Nephron (organoid): ENCODE measurements around the gene ABHD15.

Experiments used
- H3K27ac Mint-ChIP-seq, 3 experiments: 2 replicates each; pipeline ENCODE4 v1.8.0; 2020; ENCODE audit warnings: mixed read lengths in 3 of 3, mild to moderate bottlenecking in 2 of 3, moderate library complexity in 1 of 3
- H3K27me3 Mint-ChIP-seq: 2 replicates; pipeline ENCODE4 v1.8.0; 2021; ENCODE audit warnings: low read depth, mild to moderate bottlenecking, moderate library complexity, mixed read lengths
- H3K36me3 Mint-ChIP-seq: 2 replicates; pipeline ENCODE4 v1.8.0; 2020; ENCODE audit warnings: low read depth, mixed read lengths
- H3K4me1 Mint-ChIP-seq: 2 replicates; pipeline ENCODE4 v1.8.0; 2020; ENCODE audit warnings: mixed read lengths
- H3K4me3 Mint-ChIP-seq, 3 experiments: 2 replicates each; pipeline ENCODE4 v1.8.0; 2020; ENCODE audit warnings: mild to moderate bottlenecking in 3 of 3, mixed read lengths in 3 of 3, moderate library complexity in 2 of 3
- H3K9me3 Mint-ChIP-seq: 2 replicates; pipeline ENCODE4 v1.8.0; 2020; ENCODE audit warnings: mixed read lengths
- CTCF ChIP-seq, 3 experiments: fragments of 200-600 bp; sonication (generic); IDR thresholded peaks; one replicate each; pipeline ENCODE4 v1.5.0; 2021; ENCODE audit warnings: antibody characterized with exemption in 3 of 3; ENCODE audit not compliant: unreplicated experiment in 3 of 3

Gene ABHD15

GRCh38 chr17:29557085-29557738, 9.6 kb downstream of the ABHD15 start:
- peaks cover 23% of the 10 kb centered on the region for H3K27me3 Mint-ChIP-seq
- no peaks in the 10 kb centered on the region for H3K9me3 Mint-ChIP-seq
- no peak for TF ChIP-seq CTCF (IDR thresholded peaks at IDR 0.05; ENCODE audit: unreplicated experiment in 3 of 3)
- peaks cover 12% of the 10 kb centered on the region for H3K4me1 Mint-ChIP-seq
- H3K4me3 Mint-ChIP-seq, result no peak overlapping the region
- no peaks in the 10 kb centered on the region for H3K36me3 Mint-ChIP-seq
- H3K27ac Mint-ChIP-seq, result no peak overlapping the region

GRCh38 chr17:29555840-29556239, 11.0 kb downstream of the ABHD15 start:
- Mint-ChIP-seq H3K9me3 (no peaks in the 10 kb centered on the region), H3K27ac (peak overlapping the region in 2 of 3 experiments; percentile 26 to 78), H3K36me3 (no peaks in the 10 kb centered on the region), H3K4me1 (peaks cover 6% of the 10 kb centered on the region), H3K4me3 (no peak overlapping the region), H3K27me3 (peaks cover 12% of the 10 kb centered on the region)
- no peak for TF ChIP-seq CTCF (IDR thresholded peaks at IDR 0.05; ENCODE audit: unreplicated experiment in 3 of 3)

- Mint-ChIP-seq H3K27ac (peak overlapping the region in 2 of 3 experiments; percentile 29), H3K9me3 (no peaks in the 10 kb centered on the region), H3K36me3 (peaks cover 20% of the 10 kb centered on the region), H3K4me3 (no peak overlapping the region), H3K27me3 (no peaks in the 10 kb centered on the region), H3K4me1 (peaks cover 24% of the 10 kb centered on the region)
- TF ChIP-seq CTCF (IDR thresholded peaks at IDR 0.05; ENCODE audit: unreplicated experiment in 3 of 3), result no peak
Measured at GRCh38 chr17:29549177-29549923, 17.5 kb downstream of the ABHD15 start.

GRCh38 chr17:29546830-29547229, 20.0 kb downstream of the ABHD15 start:
- Mint-ChIP-seq H3K36me3 (peaks cover 41% of the 10 kb centered on the region), H3K27ac (peak overlapping the region in 1 of 3 experiments; percentile 45), H3K27me3 (no peaks in the 10 kb centered on the region), H3K9me3 (no peaks in the 10 kb centered on the region), H3K4me3 (no peak overlapping the region), H3K4me1 (peaks cover 24% of the 10 kb centered on the region)
- no peak for TF ChIP-seq CTCF (IDR thresholded peaks at IDR 0.05; ENCODE audit: unreplicated experiment in 3 of 3)

- no peak overlapping the region for H3K27ac Mint-ChIP-seq
Measured at GRCh38 chr17:29546085-29546484, 20.8 kb downstream of the ABHD15 start.

More at GRCh38 chr17:29546085-29546484, 20.8 kb downstream of the ABHD15 start:
- peaks cover 24% of the 10 kb centered on the region for H3K4me1 Mint-ChIP-seq
- H3K27me3 Mint-ChIP-seq, result no peaks in the 10 kb centered on the region
- no peaks in the 10 kb centered on the region for H3K9me3 Mint-ChIP-seq
- no peak for TF ChIP-seq CTCF (IDR thresholded peaks at IDR 0.05; ENCODE audit: unreplicated experiment in 3 of 3)
- no peak overlapping the region for H3K4me3 Mint-ChIP-seq
- peaks cover 41% of the 10 kb centered on the region for H3K36me3 Mint-ChIP-seq
